GM04504 (cell line): ENCODE results near the gene ITGA3.

ENCODE experiments used
- DNase-seq: peaks from one replicate; pipeline ENCODE4 v3.0.0-alpha.2; 2012; ENCODE audit warnings: low read depth

ITGA3 gene

DNA sequence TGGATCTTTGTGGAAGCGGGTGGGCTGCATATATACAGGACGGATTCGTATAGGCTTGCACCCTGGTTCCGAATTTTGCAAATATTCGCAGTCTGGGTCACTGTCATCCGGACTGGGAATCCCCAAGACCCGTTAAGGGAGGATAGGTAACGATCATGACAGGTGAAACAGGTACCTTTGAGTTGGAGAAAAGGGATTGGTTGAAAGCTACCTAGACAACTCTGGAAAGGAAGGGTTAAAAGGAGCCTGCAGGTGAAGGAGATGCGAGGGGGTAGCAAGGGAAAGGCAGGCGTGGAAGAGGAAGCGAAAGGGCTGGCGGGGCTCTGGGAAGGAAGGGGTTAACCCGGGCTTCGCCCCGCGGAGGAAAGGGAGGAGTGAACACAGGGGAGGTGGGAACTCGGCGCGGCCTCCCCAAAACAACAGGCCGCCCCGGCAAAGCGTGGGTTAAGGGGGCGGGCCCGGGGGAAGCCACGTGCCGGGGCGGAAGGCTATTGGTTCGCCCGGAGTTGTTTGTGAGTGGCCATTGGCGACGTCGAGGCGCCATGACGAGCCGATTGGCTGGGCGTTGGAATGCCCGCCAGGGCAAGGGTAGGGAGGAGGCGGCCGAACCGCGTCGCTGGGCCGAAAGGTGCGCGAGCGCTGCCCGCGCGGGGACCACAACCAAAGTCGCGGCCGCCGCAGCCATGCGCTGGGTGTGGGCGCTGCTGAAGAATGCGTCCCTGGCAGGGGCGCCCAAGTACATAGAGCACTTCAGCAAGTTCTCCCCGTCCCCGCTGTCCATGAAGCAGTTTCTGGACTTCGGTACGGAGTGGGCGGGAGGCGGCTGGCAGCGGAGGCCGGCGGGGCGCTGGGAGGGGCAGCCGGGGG is 39.1 kb downstream of the ITGA3 start, which contains the start of gene PDK2:
Gene PDK2, plus strand, starts transcription at position 599 of the 867 bp plus-strand sequence. Its CDS starts 85 bp downstream, at position 684.
- DNase-seq = peak; percentile 91

DNA sequence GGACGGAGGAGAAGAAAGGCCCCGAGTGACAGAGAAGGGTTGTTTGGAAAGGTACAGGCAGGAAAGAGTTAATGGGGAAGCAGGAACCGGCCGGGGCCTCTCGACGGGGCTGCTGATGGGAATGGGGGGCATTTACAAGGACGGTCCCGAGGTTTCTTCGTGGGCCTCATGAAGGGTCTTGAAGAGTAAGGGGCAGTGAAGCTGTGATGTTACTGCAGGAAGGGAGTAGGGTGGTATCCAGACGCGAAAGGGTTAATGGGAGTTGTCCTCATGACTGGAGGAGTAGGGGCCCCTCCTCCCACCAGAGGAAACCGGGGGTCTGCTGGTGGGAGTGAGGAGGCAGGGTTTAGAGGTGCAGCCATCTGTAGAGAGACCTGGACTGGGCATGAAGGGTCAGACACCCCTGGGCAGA is 39.7 kb downstream of the ITGA3 start:
- DNase-seq = no peak

DNA sequence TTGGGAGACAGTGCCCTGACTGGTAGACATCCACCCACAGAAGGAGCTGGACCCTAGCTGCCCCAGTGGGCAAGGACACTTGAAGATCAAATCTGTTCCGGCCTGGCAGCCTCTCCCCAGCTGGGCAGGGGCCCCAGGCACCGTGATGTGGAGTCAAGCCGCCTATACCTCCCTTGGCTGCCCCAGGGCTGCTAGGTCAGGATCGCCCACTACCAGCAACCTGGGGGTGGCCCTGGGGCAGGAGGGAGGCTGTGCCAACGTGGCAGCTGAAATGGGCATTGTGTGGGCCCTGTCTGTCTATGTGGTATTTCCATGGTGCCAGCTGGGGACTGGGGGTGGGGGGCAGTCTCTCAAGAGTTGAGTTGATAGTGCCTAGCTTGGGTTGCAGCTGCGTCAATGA is 40.2 kb downstream of the ITGA3 start:
- no peak for DNase-seq

DNA sequence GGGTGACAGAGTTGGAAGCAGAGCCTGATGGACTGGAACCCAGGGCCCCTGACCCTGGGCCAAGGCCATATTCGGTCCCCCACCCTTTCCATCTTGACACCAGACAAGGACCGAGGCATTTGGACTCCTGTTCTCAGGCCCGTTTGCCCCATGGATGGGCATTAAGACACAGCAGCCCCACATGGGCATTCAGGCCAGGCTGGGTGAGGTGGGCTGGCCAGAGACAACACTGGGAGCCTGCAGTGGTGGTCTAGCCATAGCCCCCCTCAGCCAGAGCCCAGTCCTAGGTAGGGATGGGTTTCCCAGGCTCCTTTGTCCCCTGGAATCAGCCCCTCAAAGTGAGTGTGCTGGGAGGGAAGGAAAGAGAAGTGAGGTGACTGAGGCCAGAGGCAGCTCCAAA is 40.8 kb downstream of the ITGA3 start:
- no peak for DNase-seq

DNA sequence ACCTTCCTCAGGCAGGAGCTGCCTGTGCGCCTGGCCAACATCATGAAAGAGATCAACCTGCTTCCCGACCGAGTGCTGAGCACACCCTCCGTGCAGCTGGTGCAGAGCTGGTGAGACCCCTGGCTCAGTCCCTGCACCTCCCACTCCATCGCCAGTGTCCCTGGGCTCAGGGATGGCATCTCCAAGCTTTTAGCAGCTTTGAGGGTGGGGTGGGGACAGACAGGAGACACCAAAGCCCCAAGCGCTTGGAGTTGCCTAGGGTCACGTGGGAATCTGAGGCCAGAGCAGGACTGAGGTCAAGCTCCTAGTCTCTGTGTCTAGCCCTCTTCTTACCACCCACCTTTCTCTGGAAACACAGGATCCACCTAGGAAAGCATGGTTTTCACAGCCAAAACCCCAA is 41.5 kb downstream of the ITGA3 start:
- no peak for DNase-seq

DNA sequence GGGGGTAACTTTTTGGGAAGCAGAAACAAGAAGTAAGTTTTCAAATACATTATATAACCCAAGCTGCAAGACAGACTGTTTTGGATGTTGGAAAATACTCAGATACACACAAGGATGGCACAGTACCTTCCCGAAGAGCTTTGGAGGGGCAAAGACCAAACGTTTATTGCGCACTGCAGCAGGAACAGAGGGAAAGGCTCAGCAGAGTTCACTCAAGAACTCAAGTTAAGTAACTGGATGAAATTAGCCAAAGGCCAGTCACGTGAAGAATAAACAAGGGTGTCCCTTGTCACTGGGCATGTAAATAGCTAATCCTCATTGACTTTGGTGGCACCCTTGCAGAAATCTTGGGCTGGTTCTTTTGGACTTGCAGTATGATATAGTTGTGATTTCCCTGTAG is 42.0 kb downstream of the ITGA3 start:
- DNase-seq = no peak

DNA sequence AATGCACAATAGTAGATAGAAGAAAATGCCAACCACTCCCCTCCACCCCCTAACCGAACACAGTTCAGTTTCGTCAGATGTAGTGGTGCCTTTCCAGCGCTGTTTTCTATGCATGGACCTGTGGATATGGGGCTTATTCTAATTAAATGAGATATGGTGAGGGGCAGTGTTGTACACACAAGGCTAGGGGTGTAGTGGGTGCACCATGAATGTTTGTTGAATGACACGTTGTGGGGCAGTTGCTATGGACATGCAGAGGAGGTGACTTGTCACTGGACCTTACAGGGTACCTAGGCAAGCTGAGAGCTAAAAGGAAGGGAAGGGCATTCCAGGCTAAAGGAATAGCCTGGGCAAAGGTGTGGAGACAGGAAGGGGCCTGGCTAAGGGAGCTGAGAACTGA is 42.7 kb downstream of the ITGA3 start:
- DNase-seq = no peak

DNA sequence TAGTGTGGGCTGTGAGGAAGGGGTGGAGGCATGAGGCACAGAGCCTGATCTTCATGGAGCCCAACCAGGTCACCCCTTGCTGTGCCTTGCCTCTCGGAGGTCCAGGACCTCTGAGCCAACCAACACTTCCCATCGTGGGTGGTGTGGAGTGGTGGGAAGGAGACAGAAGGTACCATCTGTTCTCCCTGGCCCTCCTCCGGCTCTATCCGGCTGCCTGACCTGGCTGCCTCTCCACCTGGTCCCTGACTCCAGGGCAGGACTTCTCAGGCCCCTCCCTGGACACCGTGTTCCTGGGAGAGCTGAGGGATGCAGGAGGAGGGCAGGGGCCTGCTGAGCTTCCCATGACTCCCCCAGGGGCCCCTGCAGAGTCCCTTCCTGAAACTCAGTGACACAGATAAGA is 43.1 kb downstream of the ITGA3 start:
- DNase-seq = no peak

DNA sequence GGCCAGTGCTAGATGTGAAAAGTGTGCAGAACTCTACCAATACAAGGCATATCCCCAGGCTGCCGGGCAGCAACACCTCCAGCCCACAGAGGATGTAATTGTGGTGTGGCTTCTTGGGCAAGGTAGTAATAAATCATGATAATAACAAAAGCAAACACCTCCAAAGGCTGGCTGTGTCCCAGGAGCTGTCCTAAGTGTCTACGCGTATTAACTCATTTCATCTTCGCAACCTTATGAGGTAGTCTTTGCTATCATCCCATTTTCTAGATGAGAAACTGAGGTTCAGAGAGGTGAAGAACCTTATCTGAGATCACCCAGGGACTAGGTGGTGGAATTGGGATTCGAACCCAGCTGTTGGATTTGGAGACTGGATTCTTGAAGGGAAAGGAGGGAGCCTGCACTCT is 44.6 kb downstream of the ITGA3 start:
- no peak for DNase-seq

DNA sequence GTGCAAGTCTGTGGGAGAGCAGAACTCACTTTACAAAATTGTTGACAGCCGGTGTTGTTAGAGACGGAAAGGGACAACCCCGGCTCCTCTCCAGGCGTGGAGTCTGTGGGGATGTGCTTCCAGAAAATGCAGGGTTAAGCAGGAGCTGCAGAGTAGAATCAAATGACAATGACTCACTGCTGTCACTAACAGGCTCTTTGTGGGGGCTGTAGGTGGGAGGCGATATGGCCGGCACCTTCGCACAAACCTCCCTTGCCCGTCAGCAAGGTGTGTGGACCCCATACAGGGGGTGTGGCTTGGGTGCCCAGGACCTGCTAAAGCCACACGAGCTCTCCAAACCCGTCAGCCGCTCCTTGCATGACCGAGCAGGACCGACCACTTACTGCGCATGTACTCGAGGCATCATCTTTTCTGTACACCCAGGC is 45.0 kb downstream of the ITGA3 start:
- no peak for DNase-seq

DNA sequence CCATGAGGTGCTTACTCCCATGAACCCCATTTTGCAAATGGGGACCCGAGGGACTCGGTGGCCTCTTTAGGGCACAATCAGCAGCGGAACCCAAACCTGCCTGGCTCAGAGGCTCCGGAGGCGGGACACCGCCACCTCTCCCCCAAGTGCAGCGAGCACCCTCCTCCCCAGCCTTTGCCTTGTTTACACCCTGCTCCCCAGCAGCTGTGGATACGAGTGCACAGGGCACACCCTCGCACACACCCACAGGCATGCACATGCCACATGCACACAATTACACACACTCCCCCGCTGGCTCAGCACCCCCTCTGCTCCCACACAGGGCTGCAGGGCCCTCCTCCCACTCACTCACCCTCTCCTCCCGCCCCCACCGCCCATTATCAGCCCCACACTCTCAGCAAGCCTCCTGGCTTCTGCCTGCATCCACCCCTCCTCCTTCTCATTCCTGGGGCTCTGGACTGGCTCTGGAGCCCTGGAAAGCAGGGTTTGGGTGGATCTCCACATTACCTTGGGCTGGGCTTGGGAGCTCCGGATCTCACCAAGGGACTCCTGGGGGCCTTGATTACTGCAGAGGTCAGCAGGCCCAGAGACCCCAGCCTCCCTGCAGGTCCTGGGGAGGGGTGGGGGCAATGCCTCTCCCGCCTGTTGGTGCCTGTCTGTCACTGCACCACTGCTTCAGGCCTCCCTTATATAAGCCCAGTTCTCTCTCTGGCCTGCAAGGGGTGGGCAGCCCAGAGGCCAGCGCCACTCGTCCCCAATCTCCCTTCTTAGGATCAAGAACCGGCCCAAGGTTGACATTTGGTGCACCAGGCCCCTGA is 45.6 kb downstream of the ITGA3 start:
- no peak for DNase-seq

DNA sequence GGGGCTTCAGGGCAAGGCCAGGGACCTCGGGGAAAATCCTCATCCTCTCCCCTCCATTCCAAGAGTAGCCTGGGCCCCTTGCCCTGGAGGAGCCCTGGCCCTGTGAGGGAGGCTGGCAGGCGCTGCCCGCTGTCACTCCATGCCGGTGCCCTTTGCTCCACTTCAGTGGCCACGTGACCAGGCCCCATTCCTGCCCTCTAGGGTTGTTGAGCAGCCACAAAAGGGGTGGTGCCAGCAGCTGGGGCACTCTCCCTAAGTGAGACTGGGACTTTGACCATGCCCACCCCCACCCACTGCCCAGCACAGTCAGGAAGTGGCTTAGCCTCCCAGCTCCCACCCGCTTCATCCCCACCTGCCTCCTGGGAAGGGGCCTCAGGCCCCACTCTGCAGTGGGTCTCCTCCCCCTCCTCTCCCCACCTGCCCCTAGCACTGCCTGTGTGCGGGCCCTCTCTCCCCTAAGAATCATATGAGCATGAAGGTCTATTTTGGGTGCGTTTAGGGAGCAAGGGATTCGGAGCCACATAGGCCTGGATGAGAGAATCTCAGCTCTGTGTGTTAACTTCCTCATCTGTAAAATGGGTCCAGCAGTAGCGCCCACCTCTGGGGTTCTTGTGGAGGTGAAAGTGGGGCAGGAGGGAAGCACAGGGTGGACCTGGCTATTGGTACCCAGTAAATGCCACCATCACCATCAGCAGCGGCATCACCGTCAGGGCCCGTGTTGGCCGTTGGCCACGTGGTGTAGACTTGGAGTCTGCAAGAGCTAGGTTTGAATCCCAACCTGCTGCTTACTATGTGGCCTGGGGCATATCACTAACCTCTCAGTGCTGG is 46.5 kb downstream of the ITGA3 start:
- DNase-seq = no peak

DNA sequence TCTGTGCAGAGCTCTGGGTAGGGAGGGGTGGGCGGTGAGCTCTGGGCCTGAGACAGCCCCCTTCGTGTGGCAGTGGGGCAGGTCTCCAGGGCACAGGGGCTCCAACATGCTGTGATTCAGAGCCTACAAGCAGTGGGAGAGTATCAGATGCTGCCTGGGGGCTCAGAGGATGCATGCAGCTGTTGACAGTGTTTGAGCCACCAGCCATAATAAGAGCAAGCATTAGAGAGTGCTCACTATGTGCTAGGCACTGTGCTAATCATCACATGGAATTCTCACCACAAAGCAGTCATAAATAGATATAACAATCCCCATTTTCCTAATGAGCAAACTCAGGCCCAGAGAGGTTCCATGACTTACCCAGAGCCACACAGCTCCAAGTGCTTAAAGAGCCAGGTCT is 47.3 kb downstream of the ITGA3 start:
- DNase-seq = no peak

DNA sequence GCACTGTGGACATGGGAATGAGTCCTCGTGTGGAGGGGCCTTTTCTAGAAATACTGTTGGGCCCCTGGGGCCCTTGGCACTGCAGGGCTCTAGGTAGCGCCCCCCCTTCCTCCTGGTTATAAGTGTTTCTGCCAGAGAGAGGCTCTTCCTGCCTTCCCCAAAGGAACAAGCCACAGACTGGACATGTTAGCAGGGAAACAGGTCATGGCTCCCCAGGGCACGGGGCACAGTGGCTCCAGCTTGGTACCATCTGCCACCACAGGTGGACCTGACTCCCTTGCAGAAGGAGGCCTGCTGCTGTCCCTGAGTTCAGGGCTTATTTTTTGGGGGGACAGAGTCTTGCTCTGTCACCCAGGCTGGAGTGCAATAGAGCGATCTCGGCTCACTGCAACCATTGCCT is 48.0 kb downstream of the ITGA3 start:
- no peak for DNase-seq

DNA sequence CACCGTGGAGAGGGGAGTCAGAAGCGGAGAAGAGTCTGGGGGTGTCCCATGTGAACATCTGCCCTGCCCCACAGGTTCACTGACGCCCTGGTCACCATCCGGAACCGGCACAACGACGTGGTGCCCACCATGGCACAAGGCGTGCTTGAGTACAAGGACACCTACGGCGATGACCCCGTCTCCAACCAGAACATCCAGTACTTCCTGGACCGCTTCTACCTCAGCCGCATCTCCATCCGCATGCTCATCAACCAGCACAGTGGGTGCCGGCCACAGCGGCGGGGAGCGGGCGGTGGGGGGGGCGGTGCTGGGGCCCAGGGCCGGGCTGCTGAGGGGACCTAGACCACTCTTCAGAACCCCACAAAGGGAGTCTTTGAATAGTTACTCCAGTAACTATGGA is 49.9 kb downstream of the ITGA3 start:
- no peak for DNase-seq

DNA sequence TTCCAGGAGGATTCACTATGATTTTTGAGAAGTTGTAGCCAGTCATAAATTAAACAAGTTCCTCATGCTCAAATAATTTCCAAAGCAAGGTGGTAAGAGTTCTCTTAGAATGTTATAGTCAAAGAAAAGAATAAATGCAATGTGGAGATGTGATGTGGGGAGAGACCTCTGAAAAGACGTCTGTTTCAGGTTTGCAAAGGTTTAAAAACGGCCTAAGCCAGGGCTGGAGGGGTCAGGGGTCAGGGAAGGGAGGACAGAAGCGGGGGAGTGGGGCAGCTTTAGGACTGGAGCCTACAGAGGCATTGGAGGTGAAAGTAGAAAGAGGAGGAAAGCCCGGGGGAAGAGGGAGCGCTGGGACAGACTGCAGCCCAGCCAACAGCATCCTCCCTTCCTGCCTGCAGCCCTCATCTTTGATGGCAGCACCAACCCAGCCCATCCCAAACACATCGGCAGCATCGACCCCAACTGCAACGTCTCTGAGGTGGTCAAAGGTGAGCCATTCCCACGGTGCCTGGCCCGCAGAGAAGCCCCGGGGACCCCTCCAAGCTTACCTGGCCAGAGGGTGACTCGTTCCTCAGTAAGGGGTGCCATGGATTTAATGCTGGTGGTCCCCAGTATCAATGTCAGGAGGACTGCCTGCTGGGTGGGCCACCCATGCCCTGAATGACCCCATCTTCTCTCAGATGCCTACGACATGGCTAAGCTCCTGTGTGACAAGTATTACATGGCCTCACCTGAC is 50.7 kb downstream of the ITGA3 start:
- no peak for DNase-seq

DNA sequence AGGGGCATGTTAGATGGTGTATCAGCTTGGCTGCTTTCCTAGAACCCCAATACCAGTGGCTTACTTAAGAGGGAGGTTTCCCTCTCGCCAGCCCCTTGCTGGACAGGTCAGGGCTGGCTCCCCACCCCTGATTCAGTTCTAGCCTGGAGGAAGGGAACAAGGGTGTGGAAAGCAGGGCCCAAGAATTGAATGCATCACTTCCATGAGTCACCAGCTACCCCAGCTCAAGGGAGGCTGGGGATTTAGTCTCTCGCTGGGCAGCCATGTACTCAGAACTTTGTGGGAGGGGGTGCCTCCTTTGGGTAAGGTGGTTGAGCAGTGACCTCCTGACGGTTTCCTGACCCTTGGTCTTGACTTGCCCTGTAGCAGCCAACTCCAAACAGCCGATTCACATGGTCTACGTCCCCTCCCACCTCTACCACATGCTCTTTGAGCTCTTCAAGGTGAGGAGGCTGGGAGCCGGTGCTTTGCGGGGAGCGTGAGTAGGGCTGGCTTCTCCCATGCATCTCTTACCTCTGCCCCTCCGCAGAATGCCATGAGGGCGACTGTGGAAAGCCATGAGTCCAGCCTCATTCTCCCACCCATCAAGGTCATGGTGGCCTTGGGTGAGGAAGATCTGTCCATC is 52.0 kb downstream of the ITGA3 start:
- DNase-seq = no peak

DNA sequence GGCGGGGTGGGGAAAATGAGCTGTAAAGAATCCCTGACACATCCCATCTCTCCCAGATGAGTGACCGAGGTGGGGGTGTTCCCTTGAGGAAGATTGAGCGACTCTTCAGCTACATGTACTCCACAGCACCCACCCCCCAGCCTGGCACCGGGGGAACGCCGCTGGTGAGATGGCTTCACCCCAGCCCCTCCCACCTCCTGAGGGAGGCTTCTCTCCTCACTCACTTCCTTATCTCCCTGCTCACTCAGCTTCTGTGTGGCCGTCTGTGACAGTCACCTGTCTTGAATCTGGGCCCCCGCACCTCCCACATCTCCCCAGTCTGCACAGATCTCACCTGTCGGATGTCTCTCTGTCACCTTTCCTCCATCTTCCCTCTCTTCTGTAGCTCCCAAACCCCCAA is 52.6 kb downstream of the ITGA3 start:
- no peak for DNase-seq

DNA sequence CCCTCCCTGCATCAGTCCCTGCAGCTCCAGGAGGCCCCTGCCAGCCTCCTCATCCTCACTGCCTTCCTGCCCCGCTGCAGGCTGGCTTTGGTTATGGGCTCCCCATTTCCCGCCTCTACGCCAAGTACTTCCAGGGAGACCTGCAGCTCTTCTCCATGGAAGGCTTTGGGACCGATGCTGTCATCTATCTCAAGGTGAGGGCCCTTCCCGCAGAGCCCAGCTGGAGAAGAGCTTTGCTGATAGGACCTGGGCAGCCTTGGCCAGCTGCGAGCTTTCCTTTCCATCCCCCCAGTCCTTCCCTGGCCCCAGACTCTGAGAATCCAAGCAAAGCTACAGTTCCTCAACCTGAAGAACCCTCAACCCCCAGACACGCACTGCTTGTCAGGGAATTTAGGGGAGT is 53.3 kb downstream of the ITGA3 start:
- DNase-seq = no peak

DNA sequence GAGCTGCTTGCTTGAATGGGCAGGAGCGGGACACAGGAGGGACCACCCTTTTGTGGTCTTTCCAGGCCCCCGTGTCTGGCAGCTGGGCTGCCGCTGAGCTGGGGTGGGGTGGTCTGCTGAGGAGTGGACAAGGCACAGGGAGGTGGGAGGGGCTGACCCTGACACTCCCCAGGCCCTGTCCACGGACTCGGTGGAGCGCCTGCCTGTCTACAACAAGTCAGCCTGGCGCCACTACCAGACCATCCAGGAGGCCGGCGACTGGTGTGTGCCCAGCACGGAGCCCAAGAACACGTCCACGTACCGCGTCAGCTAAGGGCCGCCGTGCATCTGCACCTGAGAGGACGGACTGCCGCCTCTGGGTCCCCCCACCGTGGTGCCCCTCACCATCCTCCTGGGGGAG is 53.9 kb downstream of the ITGA3 start:
- no peak for DNase-seq
